Uterus (tissue), 2 donors: ENCODE measurements around the gene PRSS33.

ENCODE experiments used
- CTCF ChIP-seq, 4 experiments: fragments of 200-600 bp in 2 of 4; fragments of 450-650 bp in 2 of 4; sonication (generic) in 2 of 4; IDR thresholded peaks; one replicate each; pipeline ENCODE4 v1.5.1; 2016 to 2019; ENCODE audit warnings: antibody characterized with exemption in 4 of 4, mild to moderate bottlenecking in 2 of 4, moderate library complexity in 1 of 4
- POLR2A ChIP-seq, 2 donors: fragments of 450-650 bp; IDR thresholded peaks; one replicate each; pipeline ENCODE4 v1.6.1; 2016; ENCODE audit warnings: antibody characterized with exemption in 2 of 2, mild to moderate bottlenecking in 1 of 2, moderate library complexity in 1 of 2

- TF ChIP-seq POLR2A (IDR thresholded peaks at IDR 0.05): no peak
- no peak for TF ChIP-seq CTCF (IDR thresholded peaks at IDR 0.05)
Observed at GRCh38 chr16:2748757-2749455, 38.5 kb downstream of the PRSS33 start.
